Activated gamma-delta T cell (primary cell): ENCODE results near the gene SUCNR1.
"Not testable (repeated sequence)": the region's sequence is repeated elsewhere in the genome, so short reads cannot be mapped to it uniquely, and the experiment has no call there.

Source experiments
- DNase-seq: peaks from one replicate; lab custom pipeline; 2025; lab: John Stamatoyannopoulos, UW

Gene SUCNR1

GRCh38 chr3:151871639-151872468 lies 1.6 kb upstream of the SUCNR1 start:
- DNase-seq: no peak

GRCh38 chr3:151874079-151874478 lies 636 bp downstream of the SUCNR1 start:
- not testable (repeated sequence) for DNase-seq

- DNase-seq: no peak
These were observed 2.3 kb downstream of the SUCNR1 start for GRCh38 chr3:151875759-151876158.

GRCh38 chr3:151877269-151877668 lies 3.8 kb downstream of the SUCNR1 start:
- DNase-seq: no peak

GRCh38 chr3:151878465-151878864 lies 5.0 kb downstream of the SUCNR1 start:
- DNase-seq: no peak

- no peak for DNase-seq
These were observed 5.6 kb downstream of the SUCNR1 start for GRCh38 chr3:151879037-151879436.

GRCh38 chr3:151879679-151880415 lies 6.4 kb downstream of the SUCNR1 start:
- DNase-seq: no peak

- DNase-seq: no peak
These were observed 6.9 kb downstream of the SUCNR1 start for GRCh38 chr3:151880416-151880690.

- DNase-seq: no peak
These were observed 7.7 kb downstream of the SUCNR1 start for GRCh38 chr3:151881137-151881536.

GRCh38 chr3:151885397-151885796 lies 12.0 kb downstream of the SUCNR1 start:
- not testable (repeated sequence) for DNase-seq

- not testable (repeated sequence) for DNase-seq
These were observed 14.2 kb downstream of the SUCNR1 start for GRCh38 chr3:151887450-151888211.

- DNase-seq: no peak
These were observed 17.3 kb downstream of the SUCNR1 start for GRCh38 chr3:151890721-151891141.

GRCh38 chr3:151891721-151892120 lies 18.3 kb downstream of the SUCNR1 start:
- no peak for DNase-seq

GRCh38 chr3:151894219-151894618 lies 20.8 kb downstream of the SUCNR1 start:
- DNase-seq: no peak

- no peak for DNase-seq
These were observed 22.2 kb downstream of the SUCNR1 start for GRCh38 chr3:151895478-151896241.

GRCh38 chr3:151896246-151897012 lies 23.0 kb downstream of the SUCNR1 start:
- no peak for DNase-seq

- DNase-seq: not testable (repeated sequence)
These were observed 24.7 kb downstream of the SUCNR1 start for GRCh38 chr3:151898121-151898520.

GRCh38 chr3:151898564-151899261 lies 25.3 kb downstream of the SUCNR1 start:
- not testable (repeated sequence) for DNase-seq

- no peak for DNase-seq
These were observed 26.6 kb downstream of the SUCNR1 start for GRCh38 chr3:151899996-151900395.

- no peak for DNase-seq
These were observed 27.0 kb downstream of the SUCNR1 start for GRCh38 chr3:151900460-151900859.
